SU-DHL-6 (cell line): ENCODE measurements around the gene CASP4.

Source experiments
- CTCF ChIP-seq: fragments of 200-600 bp; sonication (generic); IDR thresholded peaks from one replicate; pipeline ENCODE4 v1.5.1; 2017; ENCODE audit warnings: antibody characterized with exemption, mild to moderate bottlenecking, low read length, moderate library complexity; ENCODE audit not compliant: insufficient read depth, poor library complexity, severe bottlenecking
- EZH2phosphoT487 ChIP-seq: fragments of 200-600 bp; sonication (generic), shearing (Covaris generic); conservative IDR thresholded peaks from 2 replicates; pipeline ENCODE4 v1.6.1; 2018; ENCODE audit warnings: mild to moderate bottlenecking, antibody characterized with exemption, low read length, moderate library complexity, mixed read lengths

GRCh38 chr11:105005451-105005845 lies 37.1 kb upstream of the CASP4 start:
- no peak for TF ChIP-seq CTCF
- TF ChIP-seq EZH2phosphoT487: no peak
